ENCODE data around the gene CAPG. TPM values are rescaled to one million over a fixed set of nuclear protein-coding genes. Genes with fewer than 3 reads are reported as not detected.

The CAPG gene
- total RNA-seq, 6 experiments from 2014 or later: 3.3 to 17.4 (median 9.9) TPM

DNA sequence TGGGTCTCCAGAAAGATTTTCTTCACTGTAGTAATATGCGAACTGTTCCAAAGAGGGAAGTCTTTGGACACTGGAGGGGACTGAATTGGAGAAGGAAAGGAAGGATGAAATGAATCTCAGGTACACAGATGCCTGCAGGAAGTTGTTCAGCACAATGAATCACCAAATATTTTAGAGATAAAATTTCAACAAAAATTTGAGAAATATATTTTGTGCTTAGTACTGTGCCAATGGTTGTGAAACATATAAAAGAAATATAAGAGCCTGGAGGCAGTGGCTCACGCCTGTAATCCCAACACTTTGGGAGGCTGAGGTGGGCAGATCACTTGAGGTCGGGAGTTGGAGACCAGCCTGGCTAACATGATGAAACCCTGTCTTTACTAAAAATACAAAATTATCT is 52.4 kb downstream of the CAPG start:
- Histone ChIP-seq H3K4me1 (peaks cover 0 to 13% (median 3%) of the 10 kb centered on the region in 4 donors), H3K27me3 (no peaks in the 10 kb centered on the region), H3K36me3 (peaks cover 0 to 11% (median under 1%) of the 10 kb centered on the region in 4 donors), H3K4me3 (no peak overlapping the region), H3K27ac (no peak overlapping the region), H3K9me3 (no peaks in the 10 kb centered on the region)
- 90% methylated on average over 2 of the region's 3 CpGs for WGBS (ENCODE audit: insufficient coverage, low coverage, low lambda C conversion rate, missing lambda C conversion rate)
- TF ChIP-seq POLR2A (IDR thresholded peaks at IDR 0.05): no peak
- TF ChIP-seq, protein P1, sequence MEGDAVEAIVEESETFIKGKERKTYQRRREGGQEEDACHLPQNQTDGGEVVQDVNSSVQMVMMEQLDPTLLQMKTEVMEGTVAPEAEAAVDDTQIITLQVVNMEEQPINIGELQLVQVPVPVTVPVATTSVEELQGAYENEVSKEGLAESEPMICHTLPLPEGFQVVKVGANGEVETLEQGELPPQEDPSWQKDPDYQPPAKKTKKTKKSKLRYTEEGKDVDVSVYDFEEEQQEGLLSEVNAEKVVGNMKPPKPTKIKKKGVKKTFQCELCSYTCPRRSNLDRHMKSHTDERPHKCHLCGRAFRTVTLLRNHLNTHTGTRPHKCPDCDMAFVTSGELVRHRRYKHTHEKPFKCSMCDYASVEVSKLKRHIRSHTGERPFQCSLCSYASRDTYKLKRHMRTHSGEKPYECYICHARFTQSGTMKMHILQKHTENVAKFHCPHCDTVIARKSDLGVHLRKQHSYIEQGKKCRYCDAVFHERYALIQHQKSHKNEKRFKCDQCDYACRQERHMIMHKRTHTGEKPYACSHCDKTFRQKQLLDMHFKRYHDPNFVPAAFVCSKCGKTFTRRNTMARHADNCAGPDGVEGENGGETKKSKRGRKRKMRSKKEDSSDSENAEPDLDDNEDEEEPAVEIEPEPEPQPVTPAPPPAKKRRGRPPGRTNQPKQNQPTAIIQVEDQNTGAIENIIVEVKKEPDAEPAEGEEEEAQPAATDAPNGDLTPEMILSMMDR (IDR thresholded peaks at IDR 0.05): no peak
- DNase-seq (no peak), ATAC-seq (no peak)
- intact Hi-C loops (cut with DNase I): no loop called here

DNA sequence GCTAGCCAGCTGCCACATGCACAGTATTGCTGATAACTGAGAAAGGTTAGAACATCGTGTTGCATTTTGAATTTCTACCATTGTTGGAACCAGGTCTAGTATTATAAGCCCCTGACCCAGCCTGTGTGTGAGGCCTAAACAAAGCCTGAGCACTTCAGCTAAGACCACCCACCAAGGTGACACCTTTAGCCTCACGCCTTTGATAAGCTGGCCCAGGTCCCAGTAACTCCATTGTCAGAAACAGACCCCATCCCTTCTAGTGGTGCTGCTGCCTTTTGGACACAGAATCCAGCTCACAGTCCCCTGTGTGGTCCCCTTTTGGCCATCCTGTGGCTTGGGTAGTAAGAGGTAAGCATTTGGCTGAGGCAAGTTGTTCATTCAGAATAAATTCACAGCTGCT is 54.0 kb downstream of the CAPG start:
- peaks cover 0 to 16% (median 3%) of the 10 kb centered on the region in 4 donors for H3K4me1 ChIP-seq
- H3K27me3 ChIP-seq: no peaks in the 10 kb centered on the region
- intact Hi-C loops (cut with DNase I): no loop called here
- no peak overlapping the region for H3K4me3 ChIP-seq
- no peaks in the 10 kb centered on the region for H3K9me3 ChIP-seq
- H3K27ac ChIP-seq: no peak overlapping the region
- TF ChIP-seq, protein P1 (IDR thresholded peaks at IDR 0.05): no peak
- TF ChIP-seq POLR2A (IDR thresholded peaks at IDR 0.05): no peak
- peaks cover 0 to 15% (median 0%) of the 10 kb centered on the region in 4 donors for H3K36me3 ChIP-seq
- no peak for DNase-seq
- no peak for ATAC-seq
- 88% methylated on average over 1 of the region's 2 CpGs for WGBS (ENCODE audit: insufficient coverage, low coverage, low lambda C conversion rate, missing lambda C conversion rate)

DNA sequence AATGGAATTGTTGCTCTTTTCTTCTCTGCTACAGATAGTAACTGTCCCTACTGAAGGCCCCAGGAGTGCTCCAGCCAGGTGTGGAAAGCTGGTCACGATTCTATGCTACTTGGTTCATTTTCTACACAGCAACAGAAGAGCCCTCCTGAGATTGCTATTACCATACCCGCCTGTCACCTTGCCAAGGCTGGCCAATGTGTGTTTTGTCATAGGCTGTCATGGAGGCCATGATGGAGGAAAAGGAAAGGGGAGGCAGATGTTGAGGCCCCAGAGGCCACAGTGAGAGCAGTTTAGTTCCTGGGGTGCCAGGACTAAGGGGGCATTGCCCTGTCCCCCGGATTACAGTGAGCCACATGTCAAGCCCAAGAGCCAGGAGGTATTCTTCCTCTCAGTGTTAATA is 54.6 kb downstream of the CAPG start:
- no peak for ATAC-seq
- Histone ChIP-seq H3K4me3 (peak overlapping the region; percentile 73 to 91 (median 87)), H3K4me1 (peaks cover 0 to 16% (median 3%) of the 10 kb centered on the region in 4 donors), H3K27me3 (no peaks in the 10 kb centered on the region), H3K36me3 (peaks cover 0 to 21% (median 3%) of the 10 kb centered on the region in 4 donors), H3K27ac (no peak overlapping the region), H3K9me3 (no peaks in the 10 kb centered on the region)
- TF ChIP-seq POLR2A (IDR thresholded peaks at IDR 0.05): no peak
- TF ChIP-seq, protein P1 (IDR thresholded peaks at IDR 0.05): no peak
- 68% methylated on average over 3 of the region's 3 CpGs for WGBS (ENCODE audit: insufficient coverage, low coverage, low lambda C conversion rate, missing lambda C conversion rate)
- no peak for DNase-seq
- intact Hi-C loops (cut with DNase I): no loop called here

DNA sequence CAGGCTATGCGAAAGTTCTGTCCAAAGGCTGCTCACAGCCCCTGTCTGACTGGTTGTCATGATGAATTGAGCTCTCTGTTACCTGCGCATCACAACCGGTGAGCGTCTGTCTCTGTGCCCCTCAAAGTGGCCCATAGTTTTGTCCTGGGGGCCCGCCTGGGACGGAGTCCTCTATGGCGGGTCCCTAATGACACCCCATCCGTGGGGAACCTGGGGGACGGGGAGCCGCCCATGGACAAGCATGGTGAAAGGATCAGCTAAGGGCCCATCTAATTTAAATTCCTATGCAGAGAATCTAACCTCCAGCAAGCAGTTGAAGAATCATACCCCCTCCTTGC is 55.1 kb downstream of the CAPG start:
- ATAC-seq: no peak
- no peaks in the 10 kb centered on the region for H3K27me3 ChIP-seq
- peaks cover 0 to 26% (median 6%) of the 10 kb centered on the region in 4 donors for H3K36me3 ChIP-seq
- H3K4me1 ChIP-seq: peaks cover 0 to 16% (median 3%) of the 10 kb centered on the region in 4 donors
- no peak for DNase-seq
- WGBS (ENCODE audit: insufficient coverage, low coverage, low lambda C conversion rate, missing lambda C conversion rate): no CpG with 5 or more reads among the region's 10 CpGs
- H3K27ac ChIP-seq: peak overlapping the region; percentile 78 to 82 (median 81)
- intact Hi-C loops (cut with DNase I): no loop called here
- no peaks in the 10 kb centered on the region for H3K9me3 ChIP-seq
- peak overlapping the region; percentile 73 to 91 (median 87) for H3K4me3 ChIP-seq
- TF ChIP-seq POLR2A (IDR thresholded peaks at IDR 0.05): no peak
- TF ChIP-seq, protein P1 (IDR thresholded peaks at IDR 0.05): no peak

Measured in right lobe of liver (tissue), 6 donors.